AG04450 (cell line): ENCODE data around the gene ZFP57. TPM values are rescaled to one million over a fixed set of nuclear protein-coding genes. Genes with fewer than 3 reads are reported as not detected.

ENCODE experiments used
- CTCF ChIA-PET: fragments of 300-600, 350-600 bp; formaldehyde crosslinking; extraction: SDS; loops from one replicate; lab custom pipeline; 2022; ENCODE audit warnings: antibody characterized with exemption, inconsistent platforms; lab: Charles Lee
- POLR2A ChIA-PET: fragments of 350-600 bp; formaldehyde crosslinking; extraction: SDS; loops from one replicate; lab custom pipeline; 2021; ENCODE audit warnings: antibody characterized with exemption, inconsistent platforms; lab: Yijun Ruan, JAX
- DNase-seq: peaks from one replicate; pipeline ENCODE4 v3.0.0-alpha.2; 2011; ENCODE audit warnings: low read depth, low spot score
- H3K27ac ChIP-seq: one replicate; pipeline ENCODE4 v1.5.1; 2012; ENCODE audit warnings: low read depth, low read length, control low read depth
- H3K27me3 ChIP-seq: one replicate; pipeline ENCODE4 v1.6.0; 2012; ENCODE audit warnings: low read length; ENCODE audit not compliant: control insufficient read depth, insufficient read depth
- H3K4me3 ChIP-seq: 2 replicates; pipeline ENCODE4 v1.5.1; 2011; ENCODE audit warnings: mild to moderate bottlenecking, low read depth, low read length, control low read depth
- H3K9me3 ChIP-seq: 2 replicates; pipeline ENCODE4 v1.5.1; 2012; ENCODE audit warnings: low read length; ENCODE audit not compliant: control insufficient read depth, insufficient read depth
- CTCF ChIP-seq: IDR thresholded peaks from 2 replicates; pipeline ENCODE4 v1.5.1; 2011; ENCODE audit warnings: low read depth, low read length, control low read depth, inconsistent platforms
- polyA plus RNA-seq: library from polyadenylated mRNA; depleted of rRNA; stranded (reverse); fragments of >200 nt; gene quantifications from 2 replicates; pipeline ENCODE4 v1.2.3, GENCODE V29; 2011

Gene ZFP57
- polyA plus RNA-seq, 1 experiment: not detected

- TF ChIP-seq CTCF: no peak
- ChIA-PET POLR2A (no interaction called here), CTCF (interaction anchor here (2.2 kb wide), 1 partner anchor 56 kb away, joined by 8 read pairs; no protein-coding TSS in a partner anchor)
- no peak for DNase-seq
- H3K27ac ChIP-seq: no peak overlapping the region
- H3K9me3 ChIP-seq: no peaks in the 10 kb centered on the region
- peaks cover 9% of the 10 kb centered on the region for H3K27me3 ChIP-seq
- no peak overlapping the region for H3K4me3 ChIP-seq
Observed at GRCh38 chr6:29709188-29709587, 28.2 kb upstream of the ZFP57 start.

GRCh38 chr6:29708432-29709179 lies 27.7 kb upstream of the ZFP57 start:
- H3K27me3 ChIP-seq: peaks cover 11% of the 10 kb centered on the region
- DNase-seq: no peak
- H3K9me3 ChIP-seq: no peaks in the 10 kb centered on the region
- H3K27ac ChIP-seq: no peak overlapping the region
- ChIA-PET CTCF (interaction anchor here (2.2 kb wide), 1 partner anchor 55 kb away, joined by 8 read pairs; no protein-coding TSS in a partner anchor), POLR2A (no interaction called here)
- no peak overlapping the region for H3K4me3 ChIP-seq
- no peak for TF ChIP-seq CTCF

- Histone ChIP-seq H3K4me3 (no peak overlapping the region), H3K27me3 (peaks cover 11% of the 10 kb centered on the region), H3K9me3 (no peaks in the 10 kb centered on the region), H3K27ac (no peak overlapping the region)
- DNase-seq: peak; percentile 15
- peak; percentile 66 for TF ChIP-seq CTCF
- CTCF ChIA-PET: interaction anchor here (0.6 to 2.5 kb wide), 10 partner anchors 10 to 328 kb away, joined by 3 to 20 read pairs (median 3); no protein-coding TSS in a partner anchor
- POLR2A ChIA-PET: no interaction called here
Observed at GRCh38 chr6:29705389-29706231, 24.7 kb upstream of the ZFP57 start.

- DNase-seq: no peak
Observed at GRCh38 chr6:29702519-29703103, 21.7 kb upstream of the ZFP57 start.

More at GRCh38 chr6:29702519-29703103, 21.7 kb upstream of the ZFP57 start:
- no peak overlapping the region for H3K4me3 ChIP-seq
- ChIA-PET POLR2A (no interaction called here), CTCF (interaction anchor here (0.5 to 1.4 kb wide), 9 partner anchors 9 to 311 kb away, joined by 3 to 8 read pairs (median 4); no protein-coding TSS in a partner anchor)
- H3K27me3 ChIP-seq: peaks cover 8% of the 10 kb centered on the region
- TF ChIP-seq CTCF: peak; percentile 63
- no peak overlapping the region for H3K27ac ChIP-seq
- H3K9me3 ChIP-seq: no peaks in the 10 kb centered on the region
